Hepatocyte (in vitro differentiated cells): ENCODE results near the gene B4GALNT4.
A peak's percentile ranks its signal among the peaks of the same experiment; 100 is the strongest.

Source experiments
- CTCF ChIP-seq: fragments of 200-600 bp; sonication (generic); IDR thresholded peaks from 2 replicates; pipeline ENCODE4 v1.5.1; 2016; ENCODE audit warnings: antibody characterized with exemption, mild to moderate bottlenecking; ENCODE audit not compliant: poor library complexity
- EZH2 ChIP-seq: fragments of 200-600 bp; sonication (generic); IDR thresholded peaks from 2 replicates; pipeline ENCODE4 v1.6.1; 2016; ENCODE audit warnings: antibody characterized with exemption, mild to moderate bottlenecking, borderline replicate concordance
- EZH2phosphoT487 ChIP-seq: fragments of 200-600 bp; sonication (generic); IDR thresholded peaks from one replicate; pipeline ENCODE4 v1.6.1; 2018; ENCODE audit warnings: antibody characterized with exemption, mild to moderate bottlenecking, low read depth, moderate library complexity; ENCODE audit not compliant: unreplicated experiment, severe bottlenecking

DNA sequence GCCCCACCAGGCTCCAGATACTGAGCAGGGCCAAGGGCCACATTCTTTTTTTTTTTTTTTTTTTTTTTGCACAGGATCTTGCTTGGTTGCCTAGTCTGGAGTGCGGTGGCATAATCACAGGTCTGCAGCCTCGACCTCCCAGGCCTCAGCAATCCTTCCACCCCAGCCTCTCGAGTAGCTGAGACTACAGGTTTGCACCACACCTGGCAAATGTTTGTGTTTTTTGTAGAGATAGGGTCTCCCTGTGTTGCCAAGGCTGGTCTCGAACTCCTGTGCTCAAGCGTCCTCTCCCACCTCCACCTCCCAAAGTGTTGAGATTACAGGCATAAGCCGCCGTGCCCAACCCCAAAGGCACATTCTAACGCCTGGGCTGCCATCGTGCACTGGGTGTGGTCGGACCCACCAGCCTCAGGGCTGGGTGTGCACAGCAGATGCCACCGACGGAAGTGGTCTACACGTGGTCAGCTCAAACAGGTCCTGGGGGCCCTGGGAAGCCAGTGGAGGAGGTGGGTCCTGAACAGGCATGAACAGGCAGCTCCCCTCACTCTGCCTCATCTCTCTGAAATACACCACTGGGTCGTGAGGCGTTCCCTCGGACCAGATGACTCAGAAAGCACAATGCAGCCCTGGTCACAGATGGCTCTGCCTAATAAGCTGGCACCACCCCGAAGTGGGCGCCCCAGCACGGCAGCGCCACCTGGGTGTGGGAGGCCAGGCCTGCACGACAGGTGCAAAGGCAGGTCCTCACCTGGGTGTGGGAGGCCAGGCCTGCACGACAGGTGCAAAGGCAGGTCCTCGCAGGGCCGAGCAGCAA is 5.1 kb upstream of the B4GALNT4 start:
- peak; percentile 41 for TF ChIP-seq CTCF
- no peak for TF ChIP-seq EZH2
- TF ChIP-seq EZH2phosphoT487, result no peak
